Trophoblast cell (in vitro differentiated cells and primary cell): Measurements from ENCODE around the gene PARN.
"Not testable (repeated sequence)": the region's sequence is repeated elsewhere in the genome, so short reads cannot be mapped to it uniquely, and the experiment has no call there.

Experiments
- DNase-seq, 2 donors: peaks; one replicate each; pipeline ENCODE4 v3.0.0-alpha.2; 2016
- H2AFZ ChIP-seq: 2 replicates; pipeline ENCODE4 v1.6.1; 2013; ENCODE audit warnings: low read length, moderate library complexity, mild to moderate bottlenecking; ENCODE audit not compliant: insufficient read depth, poor library complexity
- H2AK5ac ChIP-seq: 2 replicates; pipeline ENCODE4 v1.6.1; 2013; ENCODE audit warnings: mild to moderate bottlenecking, low read length
- H2BK120ac ChIP-seq: 2 replicates; pipeline ENCODE4 v1.6.1; 2013; ENCODE audit warnings: low read length, mild to moderate bottlenecking, moderate library complexity; ENCODE audit not compliant: insufficient read depth, poor library complexity
- H2BK12ac ChIP-seq: 2 replicates; pipeline ENCODE4 v1.6.1; 2013; ENCODE audit warnings: mild to moderate bottlenecking, low read length, moderate library complexity
- H2BK5ac ChIP-seq: 2 replicates; pipeline ENCODE4 v1.6.1; 2013; ENCODE audit warnings: low read length, low read depth, moderate library complexity, mild to moderate bottlenecking; ENCODE audit not compliant: poor library complexity
- H3K14ac ChIP-seq: 2 replicates; pipeline ENCODE4 v1.6.1; 2013; ENCODE audit warnings: mild to moderate bottlenecking, low read length
- H3K18ac ChIP-seq: 2 replicates; pipeline ENCODE4 v1.6.1; 2013; ENCODE audit warnings: mild to moderate bottlenecking, low read length
- H3K23ac ChIP-seq: 2 replicates; pipeline ENCODE4 v1.6.1; 2013; ENCODE audit warnings: low read length
- H3K27ac ChIP-seq: 2 replicates; pipeline ENCODE4 v1.5.1; 2013; ENCODE audit warnings: low read depth, mild to moderate bottlenecking, inconsistent platforms, low read length, moderate library complexity
- H3K27me3 ChIP-seq: 2 replicates; pipeline ENCODE4 v1.6.1; 2013; ENCODE audit warnings: inconsistent platforms, mild to moderate bottlenecking, low read length, moderate library complexity; ENCODE audit not compliant: insufficient read depth
- H3K36me3 ChIP-seq, 2 experiments: 1 replicate in 1 of 2; 2 replicates in 1 of 2; pipeline ENCODE4 v1.6.1; 2013; ENCODE audit warnings: low read length in 2 of 2, mild to moderate bottlenecking in 2 of 2, moderate library complexity in 1 of 2; ENCODE audit not compliant: insufficient read depth in 2 of 2, control insufficient read depth in 1 of 2
- H3K4ac ChIP-seq: 2 replicates; pipeline ENCODE4 v1.6.1; 2013; ENCODE audit warnings: low read depth, mild to moderate bottlenecking, low read length, moderate library complexity
- H3K4me1 ChIP-seq, 2 experiments: 1 replicate in 1 of 2; 2 replicates in 1 of 2; pipeline ENCODE4 v1.6.1; 2013; ENCODE audit warnings: low read length in 2 of 2, mild to moderate bottlenecking in 2 of 2, moderate library complexity in 1 of 2; ENCODE audit not compliant: insufficient read depth in 2 of 2, control insufficient read depth in 1 of 2
- H3K4me2 ChIP-seq: 2 replicates; pipeline ENCODE4 v1.6.1; 2013; ENCODE audit warnings: inconsistent platforms, mild to moderate bottlenecking, low read length, moderate library complexity
- H3K4me3 ChIP-seq: 2 replicates; pipeline ENCODE4 v1.5.1; 2013; ENCODE audit warnings: mild to moderate bottlenecking, low read depth, low read length, inconsistent platforms
- H3K79me1 ChIP-seq: one replicate; pipeline ENCODE4 v1.6.1; 2013; ENCODE audit warnings: low read length
- H3K79me2 ChIP-seq: 2 replicates; pipeline ENCODE4 v1.6.1; 2013; ENCODE audit warnings: low read length, mild to moderate bottlenecking; ENCODE audit not compliant: control insufficient read depth, insufficient read depth, poor library complexity
- H3K9ac ChIP-seq: 2 replicates; pipeline ENCODE4 v1.6.1; 2013; ENCODE audit warnings: mild to moderate bottlenecking, low read length
- H3K9me3 ChIP-seq: 2 replicates; pipeline ENCODE4 v1.6.1; 2013; ENCODE audit warnings: low read depth, mild to moderate bottlenecking, control low read depth, inconsistent platforms, low read length; ENCODE audit not compliant: insufficient read depth
- H4K12ac ChIP-seq: 2 replicates; pipeline ENCODE4 v1.6.1; 2013; ENCODE audit warnings: low read depth, mild to moderate bottlenecking, low read length, moderate library complexity
- H4K8ac ChIP-seq: 2 replicates; pipeline ENCODE4 v1.6.1; 2013; ENCODE audit warnings: low read depth, mild to moderate bottlenecking, low read length, moderate library complexity
- H4K91ac ChIP-seq: one replicate; pipeline ENCODE4 v1.6.1; 2013; ENCODE audit warnings: low read depth, mild to moderate bottlenecking, low read length, moderate library complexity
- WGBS: extraction: QIAGEN DNeasy Blood & Tissue Kit; methylation state at CpG from one replicate; pipeline ENCODE4 v1.1.7; 2013; ENCODE audit warnings: missing lambda C conversion rate; ENCODE audit not compliant: insufficient read length, insufficient coverage; ENCODE audit errors: extremely low coverage; 5-methylcytosine and 5-hydroxymethylcytosine counted together

The PARN gene

GRCh38 chr16:14548933-14549788, 80.9 kb downstream of the PARN start:
- Histone ChIP-seq H3K9me3 (no peaks in the 10 kb centered on the region), H2AK5ac (no peak overlapping the region), H3K9ac (no peak overlapping the region), H2AFZ (no peak overlapping the region), H2BK5ac (no peak overlapping the region), H3K4ac (no peak overlapping the region), H3K4me2 (no peak overlapping the region), H3K27me3 (no peaks in the 10 kb centered on the region), H2BK120ac (no peak overlapping the region), H3K79me1 (no peaks in the 10 kb centered on the region), H3K14ac (no peak overlapping the region), H3K23ac (no peak overlapping the region), H3K27ac (no peak overlapping the region), H4K91ac (no peak overlapping the region), H3K4me1 (no peaks in the 10 kb centered on the region), H3K79me2 (no peaks in the 10 kb centered on the region), H3K36me3 (peaks cover 6 to 12% of the 10 kb centered on the region in 2 experiments), H3K18ac (no peak overlapping the region), H3K4me3 (no peak overlapping the region), H4K8ac (no peak overlapping the region), H2BK12ac (no peak overlapping the region), H4K12ac (no peak overlapping the region)
- no CpG with 5 or more reads among the region's 3 CpGs for WGBS
- no peak for DNase-seq

- H3K9me3 ChIP-seq = no peaks in the 10 kb centered on the region
- H4K12ac ChIP-seq = no peak overlapping the region
- no peak overlapping the region for H2BK12ac ChIP-seq
- H3K4ac ChIP-seq = no peak overlapping the region
- H3K4me3 ChIP-seq = no peak overlapping the region
- H3K23ac ChIP-seq = no peak overlapping the region
- no peaks in the 10 kb centered on the region for H3K79me1 ChIP-seq
- H3K79me2 ChIP-seq = no peaks in the 10 kb centered on the region
- H3K14ac ChIP-seq = no peak overlapping the region
- no peak overlapping the region for H2AK5ac ChIP-seq
- H3K36me3 ChIP-seq = peaks cover 1 to 11% of the 10 kb centered on the region in 2 experiments
- H3K27me3 ChIP-seq = no peaks in the 10 kb centered on the region
- H3K18ac ChIP-seq = no peak overlapping the region
- H2BK5ac ChIP-seq = no peak overlapping the region
- H3K4me1 ChIP-seq = no peaks in the 10 kb centered on the region
- no peak overlapping the region for H4K91ac ChIP-seq
- H4K8ac ChIP-seq = no peak overlapping the region
- no CpG with 5 or more reads among the region's 7 CpGs for WGBS
- no peak overlapping the region for H3K9ac ChIP-seq
- DNase-seq = no peak
- H2BK120ac ChIP-seq = no peak overlapping the region
- no peak overlapping the region for H2AFZ ChIP-seq
- no peak overlapping the region for H3K27ac ChIP-seq
- H3K4me2 ChIP-seq = no peak overlapping the region
These were observed 84.6 kb downstream of the PARN start for GRCh38 chr16:14545346-14545884.

GRCh38 chr16:14544846-14545245, 85.2 kb downstream of the PARN start:
- not testable (repeated sequence) for H2AFZ ChIP-seq, H3K27me3 ChIP-seq, DNase-seq, H2BK12ac ChIP-seq, H3K79me2 ChIP-seq, H4K12ac ChIP-seq, H3K4me2 ChIP-seq, H3K14ac ChIP-seq, H2BK5ac ChIP-seq, H3K79me1 ChIP-seq, H2BK120ac ChIP-seq, H3K9ac ChIP-seq, H2AK5ac ChIP-seq, H3K23ac ChIP-seq, H3K9me3 ChIP-seq, H3K4me3 ChIP-seq, H3K4ac ChIP-seq, H3K18ac ChIP-seq, H3K27ac ChIP-seq, H3K4me1 ChIP-seq, H4K8ac ChIP-seq, H4K91ac ChIP-seq
- peaks cover 1 to 12% of the 10 kb centered on the region in 2 experiments for H3K36me3 ChIP-seq
- no CpG with 5 or more reads among the region's 4 CpGs for WGBS

GRCh38 chr16:14539631-14540030, 90.4 kb downstream of the PARN start:
- no CpG with 5 or more reads among the region's 2 CpGs for WGBS

More at GRCh38 chr16:14539631-14540030, 90.4 kb downstream of the PARN start:
- H3K23ac ChIP-seq = no peak overlapping the region
- H3K18ac ChIP-seq = no peak overlapping the region
- no peak overlapping the region for H3K14ac ChIP-seq
- H3K79me2 ChIP-seq = no peaks in the 10 kb centered on the region
- DNase-seq = no peak
- H3K27me3 ChIP-seq = no peaks in the 10 kb centered on the region
- H3K27ac ChIP-seq = no peak overlapping the region
- no peak overlapping the region for H3K4ac ChIP-seq
- H2AK5ac ChIP-seq = no peak overlapping the region
- no peaks in the 10 kb centered on the region for H3K4me1 ChIP-seq
- no peak overlapping the region for H2BK120ac ChIP-seq
- H4K91ac ChIP-seq = no peak overlapping the region
- no peaks in the 10 kb centered on the region for H3K9me3 ChIP-seq
- H3K36me3 ChIP-seq = peaks cover 1 to 6% of the 10 kb centered on the region in 2 experiments
- no peak overlapping the region for H4K8ac ChIP-seq
- H2BK5ac ChIP-seq = no peak overlapping the region
- no peak overlapping the region for H3K4me3 ChIP-seq
- no peaks in the 10 kb centered on the region for H3K79me1 ChIP-seq
- no peak overlapping the region for H4K12ac ChIP-seq
- H2AFZ ChIP-seq = no peak overlapping the region
- no peak overlapping the region for H2BK12ac ChIP-seq
- no peak overlapping the region for H3K4me2 ChIP-seq
- no peak overlapping the region for H3K9ac ChIP-seq
